HG03457 (cell line): Measurements from ENCODE around the gene NECTIN1.

Source experiments
- ATAC-seq: cut with Tn5 transposase; IDR thresholded peaks from one replicate; pipeline ENCODE4 v1.9.1; 2021; ENCODE audit warnings: moderate number of reproducible peaks; ENCODE audit not compliant: unreplicated experiment

NECTIN1 gene

GRCh38 chr11:119676461-119677020 lies 52.5 kb downstream of the NECTIN1 start:
- no peak for ATAC-seq

- ATAC-seq = peak; percentile 81
Measured at GRCh38 chr11:119673759-119674336, 55.2 kb downstream of the NECTIN1 start.

DNA sequence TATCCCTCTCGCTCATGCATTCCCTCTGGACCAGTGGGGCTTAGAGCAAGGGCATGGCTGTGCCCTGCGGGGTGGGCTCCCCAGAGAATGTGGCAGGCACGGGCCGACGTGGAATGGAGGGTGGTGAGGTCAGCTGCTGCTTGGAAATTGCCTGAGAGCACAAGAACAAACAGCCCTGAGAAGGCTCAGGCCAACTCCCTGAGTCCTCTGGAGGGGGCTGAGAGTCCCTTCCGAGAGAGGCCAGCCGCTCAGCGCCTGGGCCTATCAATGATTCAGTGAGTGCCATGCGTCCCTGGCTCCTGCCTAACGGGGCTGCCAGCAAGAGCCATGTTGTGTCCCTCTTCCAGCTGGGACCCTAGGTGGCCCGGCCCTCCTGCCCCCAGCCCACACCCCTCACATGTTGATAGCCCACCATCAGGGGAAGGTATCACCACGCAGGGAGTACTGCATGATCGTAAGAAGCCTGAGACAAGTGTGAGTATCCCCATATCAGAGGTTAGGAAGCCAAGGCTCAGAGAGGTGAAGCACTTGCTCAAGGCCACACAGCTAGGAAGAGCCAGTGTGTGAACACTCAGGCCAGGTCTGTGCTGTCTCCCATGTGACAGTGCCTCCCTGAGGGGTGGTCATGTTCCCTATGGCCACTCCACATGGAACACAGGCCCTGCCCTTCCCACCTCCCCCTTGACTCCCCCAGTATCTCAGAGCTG lies 55.8 kb downstream of the NECTIN1 start:
- ATAC-seq = no peak

DNA sequence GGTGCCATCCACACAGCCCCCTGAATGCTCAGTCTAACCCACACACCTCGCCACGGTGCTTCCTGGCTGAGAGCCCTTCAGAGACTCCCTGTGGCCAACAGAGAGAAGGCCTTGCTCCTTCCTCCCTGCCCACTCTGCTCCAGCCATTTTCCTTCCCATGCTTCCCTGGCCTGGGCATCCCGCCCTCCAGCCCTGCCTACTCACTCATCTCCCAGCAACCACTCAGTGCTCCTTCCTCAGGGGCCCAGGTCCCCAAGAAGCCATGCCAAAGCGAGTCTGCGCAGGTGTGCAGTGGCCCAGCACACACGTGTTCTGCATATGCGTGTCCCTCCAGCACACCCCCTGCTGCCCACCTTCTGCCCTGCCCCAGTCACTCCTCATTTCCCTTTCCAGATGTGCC lies 56.4 kb downstream of the NECTIN1 start:
- no peak for ATAC-seq

DNA sequence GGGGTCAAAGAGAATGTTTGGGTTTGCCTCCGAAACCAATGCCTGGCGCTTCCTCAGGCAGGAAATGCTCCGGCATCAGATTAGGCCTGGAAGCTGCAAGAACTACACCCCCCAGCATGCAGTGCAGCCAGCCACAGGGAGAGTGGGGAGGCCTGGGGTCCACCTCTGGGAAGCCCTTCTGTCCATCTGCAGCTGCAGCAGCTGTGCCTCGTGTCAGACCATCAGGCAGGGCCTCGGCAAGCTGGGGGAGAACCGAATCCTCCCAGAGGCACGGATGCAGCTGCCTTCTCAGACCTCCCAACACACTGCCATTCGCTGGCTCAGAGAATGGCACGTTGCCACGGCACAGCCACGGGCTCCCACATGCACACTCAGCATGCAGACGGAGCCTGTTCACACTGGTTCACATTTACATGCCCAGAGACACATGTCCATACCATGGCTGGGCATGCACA lies 57.4 kb downstream of the NECTIN1 start:
- no peak for ATAC-seq

DNA sequence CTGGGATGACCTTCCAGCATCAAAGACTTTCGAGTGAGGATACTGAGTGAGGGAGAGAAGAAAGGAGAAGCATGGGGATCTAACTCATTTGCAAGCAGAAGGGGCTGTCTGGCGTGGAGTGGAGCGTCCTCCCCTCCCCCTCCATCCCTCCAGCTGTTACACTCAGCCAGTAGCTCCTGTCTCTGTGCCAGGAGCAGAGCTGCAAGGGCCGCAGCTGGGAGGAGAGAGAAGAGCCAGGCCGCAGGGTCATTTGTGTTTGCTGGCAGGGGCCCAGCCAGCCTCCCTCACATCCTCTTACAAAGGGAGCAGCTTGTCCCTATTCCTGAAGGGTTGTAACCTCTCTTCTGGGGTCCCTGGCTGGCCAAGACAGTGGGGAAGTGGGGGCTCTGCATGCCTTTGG lies 57.9 kb downstream of the NECTIN1 start:
- no peak for ATAC-seq

DNA sequence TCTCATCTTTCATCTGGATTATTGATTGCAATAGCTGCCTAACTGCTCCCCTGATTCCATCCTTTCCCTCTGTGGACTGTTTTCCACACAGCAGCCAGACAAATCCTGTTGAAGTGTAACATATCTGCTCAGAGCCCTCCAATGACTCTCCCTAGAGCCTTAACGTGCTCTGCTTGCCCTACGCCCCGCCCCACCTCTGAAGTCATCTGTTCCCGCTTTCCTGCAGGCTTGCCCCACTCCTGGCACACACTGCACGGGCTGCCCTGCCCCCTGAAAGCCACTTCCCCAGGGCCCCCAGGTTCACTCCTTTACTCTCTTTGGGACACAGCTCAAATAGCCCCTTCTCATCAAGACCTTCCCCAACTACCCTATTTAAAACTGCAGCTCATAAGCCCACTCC lies 59.5 kb downstream of the NECTIN1 start:
- ATAC-seq = no peak

DNA sequence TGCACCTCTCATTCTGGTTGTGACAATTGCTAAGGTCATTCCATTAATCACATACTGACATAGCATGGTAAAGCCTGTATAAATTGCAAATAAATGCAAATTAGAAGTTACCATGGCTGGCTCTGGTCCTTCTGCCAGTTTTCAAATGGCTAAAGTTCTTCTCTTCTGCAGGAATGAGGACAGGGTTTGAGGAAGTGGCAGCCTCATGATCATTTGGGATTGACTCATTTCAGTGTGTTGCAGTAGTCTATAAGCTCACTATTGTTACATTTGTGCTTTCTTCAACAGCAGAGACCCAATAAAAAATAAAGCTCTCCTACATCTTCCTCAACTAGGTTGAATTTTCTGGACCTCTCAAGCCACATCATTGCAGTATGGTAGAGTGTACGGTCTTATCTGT lies 60.3 kb downstream of the NECTIN1 start:
- ATAC-seq = no peak

GRCh38 chr11:119666463-119667131 lies 62.4 kb downstream of the NECTIN1 start:
- no peak for ATAC-seq

DNA sequence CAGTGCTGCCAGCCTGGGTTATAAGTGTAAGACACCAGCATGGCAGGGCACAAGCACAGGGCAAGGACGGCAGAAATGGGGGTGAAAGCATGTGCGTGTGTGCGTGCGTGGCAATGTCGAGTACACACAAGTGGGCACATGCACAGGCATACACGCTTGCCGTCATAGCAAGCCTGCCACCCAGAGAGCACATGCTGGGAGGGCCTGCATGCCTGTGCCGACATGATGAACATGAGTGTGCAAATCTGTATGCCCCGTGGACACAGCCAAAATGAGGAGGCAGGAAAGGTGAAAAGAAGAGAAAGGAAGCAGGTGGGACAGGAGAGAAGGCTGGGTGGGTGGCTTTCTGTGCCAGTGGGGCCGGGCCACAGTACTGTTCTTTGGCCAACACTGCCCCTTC lies 62.9 kb downstream of the NECTIN1 start:
- no peak for ATAC-seq

DNA sequence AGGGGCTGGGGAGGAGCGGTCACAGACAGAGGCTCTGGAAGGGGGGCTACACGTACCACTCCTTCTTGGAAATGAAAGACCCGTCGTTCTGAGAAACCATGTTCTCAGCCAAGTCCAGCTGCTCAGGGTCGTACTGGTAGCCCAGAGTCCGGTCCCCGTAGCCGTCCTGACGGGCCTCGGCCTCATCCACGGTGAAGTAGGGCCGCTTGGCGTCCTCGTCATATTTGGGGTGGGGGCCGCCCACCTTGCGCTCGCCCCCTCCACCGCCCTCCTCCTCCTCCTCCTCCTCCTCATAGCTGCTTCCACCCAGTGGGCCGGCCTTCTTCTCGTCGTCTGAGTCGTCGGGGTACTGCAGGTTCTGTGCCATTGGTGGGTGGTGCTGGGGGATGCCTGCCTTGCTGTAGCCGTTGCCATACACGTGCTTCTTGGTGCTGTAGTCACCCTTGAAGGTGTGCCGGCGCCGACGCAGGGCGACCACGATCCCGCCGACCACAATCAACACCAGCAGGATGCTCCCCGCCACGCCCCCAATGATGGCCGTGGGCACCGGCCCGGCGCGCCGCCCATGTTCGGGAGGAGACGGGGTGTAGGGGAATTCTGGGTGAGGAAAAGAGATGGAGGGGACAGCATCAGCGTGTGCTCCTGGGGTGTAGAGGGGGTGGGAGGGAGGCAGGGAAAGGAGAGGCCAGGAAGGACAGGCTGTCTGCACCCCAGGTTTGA lies 64.1 kb downstream of the NECTIN1 start:
- ATAC-seq = no peak

DNA sequence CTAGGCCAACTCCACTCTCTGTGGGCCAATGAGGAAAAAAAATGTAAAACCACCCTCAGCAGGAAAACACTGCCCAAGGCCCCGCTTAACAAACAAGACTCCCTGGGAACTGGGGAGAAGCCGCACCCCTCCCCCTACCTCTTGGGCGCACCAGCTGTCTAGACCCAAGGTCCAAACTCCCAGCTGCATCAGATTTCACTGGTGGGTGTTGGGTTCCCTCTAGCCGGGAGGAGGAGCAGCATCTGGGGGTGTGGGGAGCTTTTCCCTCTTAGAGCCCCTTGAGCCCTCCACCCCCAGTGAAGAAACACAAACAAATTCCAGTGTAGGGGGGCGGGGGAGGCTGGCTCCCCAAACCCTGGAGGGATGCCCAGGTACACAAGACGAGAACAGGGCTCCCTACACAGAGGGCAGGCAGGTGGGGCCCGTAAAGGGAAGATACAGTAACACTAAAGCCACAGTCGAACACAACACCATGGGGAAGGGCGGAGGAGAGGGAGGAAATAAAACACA lies 64.9 kb downstream of the NECTIN1 start:
- ATAC-seq = no peak

DNA sequence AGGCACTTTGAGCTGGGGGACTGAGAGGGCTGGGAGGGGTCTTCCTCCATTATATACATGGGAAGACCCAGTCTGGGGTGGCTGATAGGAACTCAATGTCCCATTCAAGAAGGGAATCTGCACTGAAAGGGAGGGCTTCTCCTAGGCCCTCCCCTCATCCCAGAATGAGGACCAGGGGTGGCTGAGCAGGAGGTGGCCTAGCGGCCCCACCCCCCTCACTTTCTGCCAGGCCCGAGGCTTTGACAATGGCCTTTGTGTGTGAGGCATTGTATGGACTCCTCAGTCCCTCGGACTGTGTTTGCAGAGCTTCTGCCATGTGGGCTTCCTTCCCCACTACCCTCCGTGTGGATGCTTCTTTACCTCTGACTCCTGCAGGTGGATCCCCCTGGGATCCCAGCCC lies 65.7 kb downstream of the NECTIN1 start:
- no peak for ATAC-seq

DNA sequence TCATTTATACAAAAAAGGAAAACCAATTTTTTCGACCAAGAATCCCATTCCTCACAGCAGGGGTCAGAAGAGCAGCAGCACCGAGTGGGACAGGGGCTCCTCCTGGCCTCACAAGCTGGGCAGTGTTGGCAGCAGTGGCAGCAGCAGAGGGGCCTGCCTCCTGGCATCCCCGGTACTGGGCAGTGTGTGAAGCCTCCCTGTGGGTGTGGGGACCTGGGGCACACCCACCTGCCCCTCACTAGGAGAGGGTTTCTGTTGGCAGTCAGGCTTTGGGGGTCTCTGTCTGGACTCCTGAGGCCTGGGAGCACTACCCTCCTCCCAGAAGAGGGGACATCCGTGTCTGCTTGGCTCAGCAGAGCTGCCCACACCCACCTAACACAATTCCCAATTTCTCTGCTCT lies 67.8 kb downstream of the NECTIN1 start:
- ATAC-seq = no peak

DNA sequence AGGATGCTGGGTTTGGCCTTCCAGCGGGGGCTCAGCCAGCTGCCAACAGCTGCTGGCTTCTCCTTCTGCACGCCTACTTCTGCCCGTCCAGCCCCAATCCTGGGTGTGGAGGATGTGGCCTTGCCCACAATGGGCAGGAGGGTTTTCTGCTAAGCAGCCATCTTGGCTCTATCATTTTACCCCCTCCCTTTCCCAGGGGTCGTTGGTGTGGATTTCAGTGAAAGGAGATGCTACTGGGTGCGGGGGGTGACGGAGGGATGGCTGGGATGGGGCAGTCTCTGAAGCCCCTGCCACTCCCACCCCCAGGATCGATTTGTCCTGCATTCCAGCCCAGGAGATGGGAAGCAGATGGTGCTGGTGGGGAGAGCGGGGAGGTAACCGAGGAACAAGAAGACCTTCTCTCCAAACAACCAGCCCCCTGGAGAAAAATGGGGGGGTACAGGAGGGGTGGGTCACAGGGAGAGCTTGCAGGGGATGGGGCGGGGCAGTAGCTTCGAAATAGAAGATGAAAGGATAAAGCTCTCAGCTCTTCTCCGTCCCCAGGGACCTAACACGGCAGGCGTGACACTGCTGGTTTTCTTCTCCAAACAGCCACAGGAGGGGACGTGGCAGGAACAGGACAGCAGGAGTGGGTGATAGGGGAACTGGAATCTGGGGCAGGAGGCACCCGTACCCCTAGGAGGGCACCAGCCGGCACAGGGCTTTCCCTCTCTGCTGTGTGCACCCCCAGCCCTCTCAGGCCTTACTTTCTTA lies 68.9 kb downstream of the NECTIN1 start:
- ATAC-seq = no peak

DNA sequence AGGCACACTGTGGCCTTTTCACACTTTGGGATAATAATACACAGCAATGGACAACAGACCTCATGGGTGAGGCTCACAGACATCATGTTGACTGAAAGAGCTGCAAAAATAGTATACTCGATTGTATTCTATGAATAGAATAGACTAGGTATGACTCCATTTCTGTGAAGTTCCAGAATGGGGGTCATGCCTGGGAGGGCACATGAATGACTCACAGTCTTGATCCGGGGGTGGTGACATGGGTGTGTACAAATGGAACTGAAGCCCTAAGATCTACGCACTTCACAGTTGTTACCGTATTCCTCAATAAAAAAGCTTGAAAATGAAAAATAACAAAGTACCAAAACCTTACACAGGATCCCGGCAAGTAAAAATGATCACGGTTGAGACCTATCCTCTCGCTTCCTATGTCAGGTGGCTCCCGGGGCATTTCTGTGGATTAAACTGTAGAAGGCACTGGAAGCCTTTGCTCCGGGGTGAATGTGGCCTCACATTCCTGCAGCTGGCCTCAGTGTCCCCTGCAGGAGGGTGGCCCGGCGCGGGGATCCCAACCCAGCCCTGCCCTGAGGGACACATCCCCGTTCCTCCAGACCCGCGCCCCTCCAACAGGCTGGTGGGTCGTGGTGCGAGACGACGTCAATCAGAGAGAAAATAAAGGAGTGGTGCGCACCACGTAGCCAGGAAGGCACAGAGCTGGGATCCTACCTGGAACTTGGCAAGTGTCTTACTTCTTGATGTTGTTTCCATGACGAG lies 75.9 kb downstream of the NECTIN1 start:
- no peak for ATAC-seq

DNA sequence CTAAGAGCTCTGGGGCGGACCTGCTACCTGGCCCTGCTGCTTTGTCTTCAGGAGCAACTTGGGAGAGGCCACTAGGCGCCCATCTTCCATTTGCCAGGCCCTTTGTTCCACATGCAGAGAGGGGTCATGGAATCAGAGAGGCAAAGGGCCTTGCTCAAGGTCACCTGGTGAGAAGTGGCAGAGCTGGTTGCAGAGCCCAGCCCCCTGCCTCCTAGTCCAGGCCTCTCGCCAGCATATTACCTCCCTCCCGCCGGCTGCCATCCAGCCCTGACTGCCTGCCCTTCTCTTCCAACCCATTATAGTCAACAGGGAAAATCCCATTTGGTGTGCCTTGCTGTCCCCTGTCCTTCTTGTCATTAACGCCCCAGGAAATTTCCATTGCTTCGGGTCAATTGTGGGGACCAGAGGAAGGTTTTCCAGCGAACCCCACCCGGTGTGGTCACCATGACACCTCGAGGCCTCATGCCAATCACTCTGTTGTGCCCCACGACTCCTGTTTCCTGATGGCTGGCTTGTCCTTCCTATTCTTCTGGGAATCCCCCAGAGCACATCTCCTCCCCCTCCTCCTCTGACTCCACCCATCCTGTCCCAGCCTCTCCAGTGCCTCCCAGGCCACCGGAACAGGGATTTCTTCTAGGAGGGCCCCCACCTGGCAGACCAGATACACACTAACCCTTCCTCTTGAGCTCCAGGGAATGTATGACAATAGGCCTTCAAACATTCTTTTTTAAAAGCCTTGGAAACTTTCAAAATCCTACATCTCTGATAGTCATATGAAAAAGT lies 77.0 kb downstream of the NECTIN1 start:
- no peak for ATAC-seq

GRCh38 chr11:119650251-119650650 lies 78.7 kb downstream of the NECTIN1 start:
- ATAC-seq = no peak

DNA sequence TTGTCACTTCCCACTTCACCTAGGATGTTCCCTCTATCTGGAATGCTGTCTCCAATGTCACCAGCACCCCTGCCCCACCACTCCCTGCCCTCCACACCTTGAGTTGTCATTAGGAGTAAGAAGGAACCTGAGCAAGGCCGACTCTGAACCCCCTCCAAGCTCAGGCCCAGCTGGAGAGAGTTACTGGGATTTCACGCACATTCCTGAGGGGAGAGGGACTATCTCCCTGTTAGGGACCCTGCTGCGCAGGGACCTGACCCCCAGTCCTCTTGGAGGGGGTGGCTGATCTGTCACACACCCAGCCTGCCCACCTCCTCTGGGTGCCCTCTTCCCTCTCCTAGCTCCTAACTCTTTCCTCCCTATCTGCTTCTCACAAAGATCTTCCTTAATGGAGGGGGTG lies 81.7 kb downstream of the NECTIN1 start:
- no peak for ATAC-seq
